GM12878 (cell line): Measurements from ENCODE around the gene MRPL49.

ENCODE experiments used
- CTCF ChIP-seq, 3 experiments: IDR thresholded peaks in 2 of 3; conservative IDR thresholded peaks in 1 of 3; 2 replicates each; pipeline ENCODE4 v1.5.1; 2011; ENCODE audit warnings: low read depth in 3 of 3, low read length in 3 of 3, mild to moderate bottlenecking in 3 of 3, control low read depth in 2 of 3, moderate library complexity in 2 of 3, inconsistent platforms in 1 of 3, mixed read lengths in 1 of 3; ENCODE audit not compliant: control insufficient read depth in 2 of 3, insufficient read depth in 1 of 3; ENCODE audit errors: extremely low read depth in 1 of 3
- POU2F2 ChIP-seq: IDR thresholded peaks from 3 replicates; pipeline ENCODE4 v1.6.1; 2011; ENCODE audit warnings: low read depth, mild to moderate bottlenecking, low read length, borderline replicate concordance
- ZNF384 ChIP-seq: IDR thresholded peaks from 2 replicates; pipeline ENCODE4 v1.6.1; 2012; ENCODE audit warnings: low read depth, mild to moderate bottlenecking, low read length, improper control_type of control experiment, borderline replicate concordance
- ZSCAN29 ChIP-seq: fragments of 450-650 bp; IDR thresholded peaks from 2 replicates; pipeline ENCODE4 v1.6.1; 2017; ENCODE audit warnings: mild to moderate bottlenecking, moderate library complexity

GRCh38 chr11:65172600-65172999 lies 50.5 kb downstream of the MRPL49 start:
- TF ChIP-seq ZNF384 (no peak), ZSCAN29 (no peak), CTCF (IDR thresholded peaks at IDR 0.05 in 2 of 3, conservative IDR thresholded peaks at IDR 0.05 in 1 of 3; ENCODE audit: control insufficient read depth in 2 of 3, extremely low read depth in 1 of 3, insufficient read depth in 1 of 3, low read depth in 3 of 3, low read length in 3 of 3) (no peak), POU2F2 (no peak)
